Gastroesophageal sphincter (tissue), 4 donors: Measurements from ENCODE around the gene CNTN5. TPM values are rescaled to one million over a fixed set of nuclear protein-coding genes. Genes with fewer than 3 reads are reported as not detected.

Source experiments
- ATAC-seq: fragments of 150-250 bp; one replicate; pipeline ENCODE4 v1.9.1; 2016; ENCODE audit warnings: mild to moderate bottlenecking, moderate library complexity
- H3K27ac ChIP-seq, 4 donors: fragments of 200-600 bp; sonication (generic) in 3 of 4; 1 replicate in 3 of 4; 2 replicates in 1 of 4; pipeline ENCODE4 v1.5.1; 2016 to 2019
- H3K27me3 ChIP-seq: fragments of 200-600 bp; sonication (generic); one replicate; pipeline ENCODE4 v1.5.1; 2019
- H3K36me3 ChIP-seq, 2 donors: fragments of 200-600 bp; sonication (generic); one replicate each; pipeline ENCODE4 v1.5.1; 2019; ENCODE audit warnings: control low read depth in 1 of 2
- H3K4me1 ChIP-seq, 3 donors: fragments of 200-600 bp; sonication (generic); 1 replicate in 2 of 3; 2 replicates in 1 of 3; pipeline ENCODE4 v1.5.1; 2016 to 2019; ENCODE audit warnings: control low read depth in 2 of 3
- H3K4me3 ChIP-seq, 2 donors: fragments of 200-600 bp; sonication (generic); one replicate each; pipeline ENCODE4 v1.5.1; 2019; ENCODE audit warnings: mild to moderate bottlenecking in 1 of 2, moderate library complexity in 1 of 2
- H3K9me3 ChIP-seq, 3 donors: fragments of 200-600 bp; sonication (generic); one replicate each; pipeline ENCODE4 v1.5.1; 2017 to 2019; ENCODE audit warnings: control low read depth in 2 of 3
- EP300 ChIP-seq: sonication (generic); formaldehyde crosslinking; IDR thresholded peaks from one replicate; pipeline ENCODE4 v1.6.1; 2017; ENCODE audit warnings: antibody characterized with exemption, mild to moderate bottlenecking
- POLR2A ChIP-seq, 2 donors: fragments of 450-650 bp; IDR thresholded peaks; one replicate each; pipeline ENCODE4 v1.6.1; 2017; ENCODE audit warnings: antibody characterized with exemption in 2 of 2, mild to moderate bottlenecking in 2 of 2, moderate library complexity in 1 of 2
- POLR2AphosphoS5 ChIP-seq: sonication (generic); formaldehyde crosslinking; IDR thresholded peaks from one replicate; pipeline ENCODE4 v1.6.1; 2017; ENCODE audit warnings: antibody characterized with exemption
- WGBS, 2 donors: methylation state at CpG; one replicate each; pipeline ENCODE4 v1.1.5; 2018; ENCODE audit warnings: low coverage in 1 of 2; 5-methylcytosine and 5-hydroxymethylcytosine counted together
- total RNA-seq, 4 donors: library from RNA; depleted of rRNA; stranded (reverse); fragments of >200 nt; gene quantifications; one replicate each; pipeline ENCODE4 v1.1.0, GENCODE V29; 2016
- TF ChIP-seq, protein P1 (sequence below), 4 experiments: fragments of 200-600 bp in 2 of 4; fragments of 450-650 bp in 2 of 4; sonication (generic) in 1 of 4; IDR thresholded peaks; one replicate each; pipeline ENCODE4 v1.5.1; 2017 to 2019; ENCODE audit warnings: antibody characterized with exemption in 4 of 4, mild to moderate bottlenecking in 2 of 4, moderate library complexity in 2 of 4

Gene CNTN5
- total RNA-seq, 4 donors from 2014 or later = 0.16 TPM; not detected in 3

DNA sequence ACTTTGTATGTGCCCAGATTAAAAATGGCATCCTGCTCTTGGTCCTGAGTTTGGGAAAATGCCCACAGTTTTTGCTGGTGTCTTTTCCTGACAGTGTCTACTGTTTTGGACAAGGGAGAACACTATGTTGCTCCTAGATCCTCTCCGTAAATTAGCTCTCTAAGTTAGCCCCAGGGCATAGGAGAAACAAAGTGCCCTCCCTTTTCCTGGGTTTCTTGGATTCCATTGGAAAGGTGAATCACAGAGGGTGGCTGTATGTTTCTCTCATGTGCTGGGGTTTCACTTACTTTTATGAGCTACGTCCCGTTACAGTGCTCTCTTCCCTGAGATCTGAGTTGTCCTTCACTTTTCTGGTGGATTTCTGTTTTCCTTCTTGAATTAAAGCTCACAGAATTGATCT lies 782.8 kb downstream of the CNTN5 start:
- Histone ChIP-seq H3K9me3 (no peaks in the 10 kb centered on the region), H3K36me3 (no peaks in the 10 kb centered on the region), H3K4me1 (no peaks in the 10 kb centered on the region), H3K4me3 (no peak overlapping the region), H3K27ac (no peak overlapping the region), H3K27me3 (no peaks in the 10 kb centered on the region)
- no peak for TF ChIP-seq EP300
- no peak for TF ChIP-seq POLR2AphosphoS5
- no peak for TF ChIP-seq POLR2A (IDR thresholded peaks at IDR 0.05)
- TF ChIP-seq, protein P1, sequence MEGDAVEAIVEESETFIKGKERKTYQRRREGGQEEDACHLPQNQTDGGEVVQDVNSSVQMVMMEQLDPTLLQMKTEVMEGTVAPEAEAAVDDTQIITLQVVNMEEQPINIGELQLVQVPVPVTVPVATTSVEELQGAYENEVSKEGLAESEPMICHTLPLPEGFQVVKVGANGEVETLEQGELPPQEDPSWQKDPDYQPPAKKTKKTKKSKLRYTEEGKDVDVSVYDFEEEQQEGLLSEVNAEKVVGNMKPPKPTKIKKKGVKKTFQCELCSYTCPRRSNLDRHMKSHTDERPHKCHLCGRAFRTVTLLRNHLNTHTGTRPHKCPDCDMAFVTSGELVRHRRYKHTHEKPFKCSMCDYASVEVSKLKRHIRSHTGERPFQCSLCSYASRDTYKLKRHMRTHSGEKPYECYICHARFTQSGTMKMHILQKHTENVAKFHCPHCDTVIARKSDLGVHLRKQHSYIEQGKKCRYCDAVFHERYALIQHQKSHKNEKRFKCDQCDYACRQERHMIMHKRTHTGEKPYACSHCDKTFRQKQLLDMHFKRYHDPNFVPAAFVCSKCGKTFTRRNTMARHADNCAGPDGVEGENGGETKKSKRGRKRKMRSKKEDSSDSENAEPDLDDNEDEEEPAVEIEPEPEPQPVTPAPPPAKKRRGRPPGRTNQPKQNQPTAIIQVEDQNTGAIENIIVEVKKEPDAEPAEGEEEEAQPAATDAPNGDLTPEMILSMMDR (IDR thresholded peaks at IDR 0.05) = no peak
- ATAC-seq = no peak
- WGBS, 2 donors = 100% methylated on average over 1 of the region's 3 CpGs

DNA sequence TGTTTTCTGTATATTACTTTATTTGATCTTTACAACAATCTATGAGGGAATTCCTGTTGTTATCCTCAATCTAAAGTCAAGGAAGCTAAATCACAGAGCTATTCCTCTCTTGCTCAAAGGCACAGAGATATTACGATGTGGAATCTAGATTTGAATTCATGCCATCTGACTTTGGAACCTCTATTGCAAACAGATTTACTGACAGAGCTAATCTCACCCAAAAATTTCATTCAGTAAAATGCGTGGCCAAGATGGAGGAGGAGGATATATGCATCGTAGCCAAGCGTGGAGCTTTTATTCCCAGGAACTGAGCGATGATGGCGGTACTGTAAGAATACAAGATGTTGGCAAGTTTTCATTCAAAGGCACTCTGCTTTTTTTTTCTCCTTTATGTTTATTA lies 791.8 kb downstream of the CNTN5 start:
- H3K27me3 ChIP-seq = no peaks in the 10 kb centered on the region
- no peaks in the 10 kb centered on the region for H3K36me3 ChIP-seq
- no peak overlapping the region for H3K4me3 ChIP-seq
- H3K4me1 ChIP-seq = no peaks in the 10 kb centered on the region
- no peak for ATAC-seq
- TF ChIP-seq POLR2A (IDR thresholded peaks at IDR 0.05) (no peak), POLR2AphosphoS5 (no peak), EP300 (no peak)
- TF ChIP-seq, protein P1 (IDR thresholded peaks at IDR 0.05) = no peak
- no peaks in the 10 kb centered on the region for H3K9me3 ChIP-seq
- WGBS, 2 donors = 90 to 93% methylated on average over 6 of the region's 6 CpGs
- no peak overlapping the region for H3K27ac ChIP-seq

DNA sequence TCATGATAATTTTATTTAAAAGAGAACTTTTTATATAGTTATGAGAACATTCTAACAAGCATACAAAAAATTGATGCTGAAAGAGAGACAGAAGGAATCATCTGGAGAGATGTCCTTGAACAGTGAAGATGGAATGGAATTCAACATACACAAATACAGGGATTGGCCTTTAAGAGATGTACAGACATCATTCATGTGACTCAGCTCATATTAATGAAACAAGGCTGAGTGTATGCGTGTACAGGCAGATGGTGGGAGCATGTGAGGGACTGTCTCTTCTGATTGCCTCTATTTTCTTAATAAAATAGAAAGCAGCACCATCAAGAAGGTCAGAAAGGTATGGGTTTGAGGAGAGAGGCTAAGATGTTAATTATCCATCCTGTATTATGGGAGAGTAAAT lies 793.3 kb downstream of the CNTN5 start:
- Histone ChIP-seq H3K27me3 (no peaks in the 10 kb centered on the region), H3K4me3 (no peak overlapping the region), H3K36me3 (no peaks in the 10 kb centered on the region), H3K4me1 (no peaks in the 10 kb centered on the region), H3K9me3 (no peaks in the 10 kb centered on the region), H3K27ac (no peak overlapping the region)
- TF ChIP-seq, protein P1 (IDR thresholded peaks at IDR 0.05) = no peak
- TF ChIP-seq POLR2A (IDR thresholded peaks at IDR 0.05) (no peak), POLR2AphosphoS5 (no peak), EP300 (no peak)
- WGBS, 2 donors = 71 to 83% methylated on average over 1 of the region's 1 CpG
- ATAC-seq = no peak

DNA sequence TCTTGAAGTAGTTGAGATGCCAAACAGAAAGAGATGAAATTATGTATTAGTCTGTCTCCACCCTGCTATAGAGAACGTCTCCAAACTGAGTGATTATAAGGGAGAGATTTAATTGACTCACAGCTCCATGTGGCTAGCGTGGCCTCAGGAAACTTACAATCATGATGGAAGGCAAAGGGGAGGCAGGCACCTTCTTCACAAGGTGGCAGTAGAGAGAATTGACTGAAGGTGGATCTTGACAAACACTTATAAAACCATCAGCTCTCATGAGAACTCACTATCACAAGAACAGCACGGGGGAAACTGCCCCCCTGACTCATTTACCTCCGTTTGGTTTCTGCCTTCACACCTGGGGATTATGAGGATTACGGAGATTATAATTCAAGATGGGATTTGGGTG lies 794.0 kb downstream of the CNTN5 start:
- Histone ChIP-seq H3K9me3 (no peaks in the 10 kb centered on the region), H3K4me1 (no peaks in the 10 kb centered on the region), H3K36me3 (no peaks in the 10 kb centered on the region), H3K27me3 (no peaks in the 10 kb centered on the region), H3K4me3 (no peak overlapping the region), H3K27ac (no peak overlapping the region)
- TF ChIP-seq POLR2A (IDR thresholded peaks at IDR 0.05) (no peak), EP300 (no peak), POLR2AphosphoS5 (no peak)
- TF ChIP-seq, protein P1 (IDR thresholded peaks at IDR 0.05) = no peak
- no peak for ATAC-seq
- WGBS, 2 donors = 64 to 78% methylated on average over 3 to 5 of the region's 5 CpGs

DNA sequence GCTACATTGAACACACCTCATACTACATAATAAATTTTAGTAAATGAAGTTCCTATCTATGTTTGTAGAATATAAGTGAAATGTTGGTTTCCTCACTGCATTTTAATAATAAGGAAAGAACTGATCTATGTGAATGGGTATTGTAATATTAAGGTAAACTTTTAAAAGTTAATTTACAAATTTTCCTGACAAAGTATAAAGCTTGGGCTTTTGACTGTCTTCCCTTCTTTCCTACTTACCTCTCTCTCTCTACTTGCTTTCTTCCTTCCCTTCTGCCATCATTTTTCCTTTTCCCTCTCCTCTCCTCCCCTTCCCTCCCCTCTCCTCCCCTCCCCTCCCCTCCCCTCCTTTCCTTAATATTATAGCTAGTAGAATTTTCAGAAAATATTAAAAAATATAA lies 798.2 kb downstream of the CNTN5 start:
- H3K4me3 ChIP-seq = no peak overlapping the region
- no peaks in the 10 kb centered on the region for H3K36me3 ChIP-seq
- TF ChIP-seq, protein P1 (IDR thresholded peaks at IDR 0.05) = no peak
- TF ChIP-seq POLR2AphosphoS5 (no peak), EP300 (no peak), POLR2A (IDR thresholded peaks at IDR 0.05) (no peak)
- H3K9me3 ChIP-seq = no peaks in the 10 kb centered on the region
- no peak for ATAC-seq
- no peaks in the 10 kb centered on the region for H3K4me1 ChIP-seq
- H3K27ac ChIP-seq = no peak overlapping the region
- no peaks in the 10 kb centered on the region for H3K27me3 ChIP-seq
